GM19328 (cell line): ENCODE measurements around the gene SIVA1.
"Not testable (repeated sequence)": the region's sequence is repeated elsewhere in the genome, so short reads cannot be mapped to it uniquely, and the experiment has no call there.

Experiments
- ATAC-seq: cut with Tn5 transposase; IDR thresholded peaks from one replicate; pipeline ENCODE4 v1.9.1; 2021; ENCODE audit warnings: mild to moderate bottlenecking, moderate library complexity; ENCODE audit not compliant: unreplicated experiment

Gene SIVA1

GRCh38 chr14:104719343-104719742 lies 33.6 kb upstream of the SIVA1 start:
- ATAC-seq, result no peak

DNA sequence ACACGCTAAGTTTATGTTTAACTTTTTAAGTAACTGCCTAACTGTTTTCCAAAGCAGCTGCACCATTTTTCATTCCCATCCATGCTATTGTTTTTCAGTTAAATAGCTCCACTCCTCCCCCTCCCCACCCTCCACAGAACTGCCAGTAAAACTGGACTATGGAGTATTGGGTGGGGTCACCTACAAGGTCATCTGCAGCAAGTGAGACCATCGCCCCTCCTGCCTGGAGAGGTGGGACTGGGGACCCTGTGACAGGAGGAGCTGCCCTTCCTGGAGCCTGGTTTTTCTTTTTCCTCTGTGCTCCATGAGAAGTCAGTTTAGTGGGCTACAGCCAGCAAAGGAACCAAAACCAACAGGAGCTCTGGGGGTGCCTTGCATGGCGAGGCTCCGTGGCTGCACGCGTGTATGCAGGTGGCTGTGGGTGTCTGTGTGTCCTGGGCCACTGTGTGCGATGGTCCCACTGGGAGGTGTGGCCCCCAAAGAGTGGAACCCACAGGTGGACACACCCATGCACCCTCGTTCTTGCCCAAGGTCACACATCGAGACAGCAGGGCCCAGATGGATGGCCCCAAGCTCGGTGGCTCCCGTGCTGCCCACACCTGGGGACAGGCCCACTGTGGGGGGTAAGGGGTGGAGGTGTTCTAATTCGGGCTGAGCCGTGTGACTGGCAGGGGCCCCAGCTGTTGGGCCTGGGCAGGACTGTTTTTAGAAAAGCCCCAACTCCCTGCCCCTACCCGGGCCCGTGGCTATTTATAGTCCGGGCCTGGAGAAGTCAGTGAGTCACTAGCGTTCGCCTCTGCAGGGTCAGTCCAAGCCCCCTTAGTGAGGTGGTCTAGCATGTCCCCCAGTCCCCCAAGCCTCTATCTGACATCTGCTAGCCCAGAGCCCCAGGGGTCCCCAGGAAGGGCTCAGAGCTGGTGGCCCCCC lies 31.2 kb upstream of the SIVA1 start:
- no peak for ATAC-seq

DNA sequence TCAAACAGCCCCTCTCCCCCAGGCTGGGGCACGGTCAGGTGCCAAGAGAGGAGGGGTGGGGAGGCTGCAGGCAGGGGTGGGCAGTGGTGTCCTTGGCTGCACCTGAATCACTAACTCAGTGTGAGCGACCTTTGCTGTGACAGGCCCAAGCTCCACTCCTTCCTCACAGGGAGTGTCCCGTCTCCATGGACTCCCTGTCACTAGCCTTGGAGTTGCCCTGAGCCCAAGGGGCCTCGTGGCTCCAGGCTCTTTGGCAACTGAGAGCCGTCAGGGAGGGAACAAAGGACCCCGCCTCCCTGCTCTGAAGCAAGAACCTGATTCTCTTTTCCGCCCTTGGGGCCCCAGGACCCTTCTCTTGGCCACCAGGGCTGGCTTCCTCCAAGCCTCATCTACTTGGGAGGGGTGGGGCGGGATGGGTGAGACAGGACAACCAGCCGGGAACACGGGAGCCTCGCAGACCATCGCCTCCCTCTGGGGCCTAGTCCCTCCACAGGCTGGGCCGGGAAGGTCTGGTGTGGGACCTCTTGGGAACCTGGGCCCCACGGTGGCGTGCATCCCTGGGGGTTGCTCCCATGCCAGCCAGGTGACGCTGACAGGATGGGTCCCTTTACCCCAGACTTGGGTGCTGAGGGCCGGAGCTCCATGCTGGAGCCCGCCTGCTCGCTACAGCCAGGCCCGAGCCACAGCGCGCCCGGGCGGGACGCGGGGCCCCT lies 29.9 kb upstream of the SIVA1 start:
- no peak for ATAC-seq

- no peak for ATAC-seq
These were observed 29.1 kb upstream of the SIVA1 start, which contains the start of gene ADSS1 for GRCh38 chr14:104723651-104724406. Gene ADSS1, plus strand, starts transcription at chr14:104724229. Its CDS starts 42 bp downstream, at chr14:104724271.

DNA sequence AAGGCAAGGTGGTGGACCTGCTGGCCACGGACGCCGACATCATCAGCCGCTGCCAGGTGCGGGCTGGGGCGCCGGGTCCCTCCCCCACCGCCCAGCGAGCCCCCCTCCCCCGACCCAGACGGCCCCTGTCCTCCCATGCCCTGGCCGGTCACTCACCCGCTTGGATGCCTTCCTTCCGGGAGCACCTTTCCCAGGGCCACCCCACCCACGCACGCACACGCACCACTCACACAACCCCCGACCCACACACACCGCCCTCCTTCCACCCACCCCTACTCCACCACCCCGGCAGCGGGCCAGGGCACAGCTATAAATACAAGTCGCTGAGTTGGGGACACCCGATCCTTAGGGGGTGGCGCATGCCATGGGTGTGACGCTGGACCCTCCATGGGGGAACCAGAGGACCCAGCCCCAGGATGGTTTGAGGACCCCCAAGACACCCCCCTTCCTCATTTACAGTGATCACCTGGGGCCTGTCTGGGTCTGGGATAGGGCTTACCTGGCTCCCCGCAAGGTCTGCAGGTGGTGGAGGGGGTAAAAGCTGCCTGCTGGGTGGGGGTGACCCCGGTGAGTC lies 28.5 kb upstream of the SIVA1 start:
- no peak for ATAC-seq

- ATAC-seq, result no peak
These were observed 27.8 kb upstream of the SIVA1 start for GRCh38 chr14:104724981-104725771.

DNA sequence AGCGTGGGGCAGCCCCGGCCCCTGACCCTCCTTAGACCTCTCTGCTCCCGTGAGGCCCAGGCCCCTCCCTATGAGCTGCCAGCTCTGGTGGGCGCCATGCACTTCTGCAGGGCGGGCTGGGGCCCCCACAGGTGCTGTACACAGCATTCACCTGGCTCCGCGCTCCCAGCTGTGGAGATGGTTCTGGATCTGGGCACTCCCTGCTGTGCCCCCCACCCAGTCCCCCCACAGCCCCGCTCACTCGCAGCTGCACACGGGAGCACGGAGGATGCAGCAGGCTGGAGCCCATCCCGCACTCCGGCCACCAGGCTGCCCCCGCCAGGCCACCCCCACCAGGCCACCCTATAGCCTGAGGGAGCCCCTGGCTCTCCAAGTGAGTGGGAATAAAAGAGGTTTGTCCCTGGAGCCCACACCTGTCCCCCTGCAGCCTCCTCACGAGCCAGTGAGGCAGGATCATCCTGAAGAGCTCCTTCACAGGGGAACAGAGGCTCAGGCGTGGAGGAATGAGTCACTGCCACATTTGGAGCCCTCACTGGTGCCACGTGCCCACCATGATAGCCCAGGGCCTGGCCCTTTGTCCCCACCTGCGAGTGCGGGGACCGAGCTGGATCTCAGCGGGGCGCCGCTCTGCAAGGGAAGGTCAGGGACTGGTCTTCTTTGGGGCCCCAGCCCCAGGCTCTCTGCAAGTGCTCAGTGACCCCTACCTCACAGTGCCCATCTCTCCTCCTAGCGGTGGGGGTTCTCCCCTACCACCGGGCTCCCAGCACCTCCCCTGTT lies 27.0 kb upstream of the SIVA1 start:
- no peak for ATAC-seq

DNA sequence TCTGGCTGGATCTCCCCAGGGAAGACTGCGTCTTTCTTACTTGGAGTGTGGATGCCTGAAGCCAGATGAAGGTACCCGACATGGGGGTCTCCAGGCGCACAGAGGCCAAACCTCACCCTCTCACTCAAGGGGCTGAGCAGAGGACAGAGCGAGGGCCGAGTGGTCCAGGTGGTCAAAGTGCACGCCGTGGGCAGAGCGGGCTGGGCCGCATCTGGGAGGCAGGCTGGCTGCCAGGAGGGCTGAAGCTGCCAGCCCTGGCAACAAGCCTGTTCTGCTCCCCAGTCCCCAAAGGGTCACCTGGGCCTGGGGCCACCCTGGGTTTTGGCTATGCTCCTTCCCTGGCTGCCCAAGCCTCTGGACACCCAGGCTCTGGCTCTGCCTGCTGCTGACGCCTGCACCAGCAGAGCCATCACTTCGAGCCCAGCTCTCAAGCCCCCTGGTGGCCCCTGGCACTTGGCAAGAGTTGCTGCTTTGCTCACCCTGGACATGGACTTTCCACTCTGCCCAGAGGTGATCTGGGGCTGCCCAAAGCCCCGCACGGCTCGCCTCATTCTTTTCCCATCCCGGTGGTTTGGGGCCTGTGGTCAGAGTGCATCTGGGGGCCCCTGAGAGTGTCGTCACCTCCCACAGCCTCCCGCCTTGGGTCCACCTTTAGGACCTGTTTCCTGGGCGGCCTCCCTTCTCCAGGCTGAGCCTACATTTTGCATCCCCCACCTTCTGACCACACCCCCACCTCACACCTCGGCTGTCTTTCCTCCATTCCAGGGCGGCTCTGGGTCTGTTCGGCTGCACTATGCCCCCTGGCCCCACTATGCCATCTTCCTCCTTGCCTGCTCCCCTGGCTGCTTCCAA lies 26.1 kb upstream of the SIVA1 start:
- ATAC-seq, result no peak

DNA sequence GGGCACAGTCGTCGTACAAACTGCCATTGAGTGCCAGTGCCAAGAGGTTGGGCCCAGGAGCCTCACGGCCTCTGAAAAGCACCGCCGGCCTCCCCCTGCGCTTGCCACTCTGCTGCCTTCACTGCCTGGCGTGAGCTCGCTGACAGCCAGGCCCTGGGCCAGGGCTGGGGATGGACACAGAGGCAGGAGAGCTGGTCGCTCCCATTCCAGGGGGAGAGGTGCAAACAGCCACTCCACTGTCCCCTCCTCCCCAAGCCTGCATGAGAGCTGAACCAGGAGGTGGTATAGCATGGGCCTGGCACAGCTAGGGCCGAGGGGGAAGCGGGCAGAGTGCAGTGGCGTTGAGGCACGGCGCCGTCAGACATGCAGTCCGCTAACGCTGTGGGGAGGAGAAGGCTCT lies 24.3 kb upstream of the SIVA1 start:
- no peak for ATAC-seq

DNA sequence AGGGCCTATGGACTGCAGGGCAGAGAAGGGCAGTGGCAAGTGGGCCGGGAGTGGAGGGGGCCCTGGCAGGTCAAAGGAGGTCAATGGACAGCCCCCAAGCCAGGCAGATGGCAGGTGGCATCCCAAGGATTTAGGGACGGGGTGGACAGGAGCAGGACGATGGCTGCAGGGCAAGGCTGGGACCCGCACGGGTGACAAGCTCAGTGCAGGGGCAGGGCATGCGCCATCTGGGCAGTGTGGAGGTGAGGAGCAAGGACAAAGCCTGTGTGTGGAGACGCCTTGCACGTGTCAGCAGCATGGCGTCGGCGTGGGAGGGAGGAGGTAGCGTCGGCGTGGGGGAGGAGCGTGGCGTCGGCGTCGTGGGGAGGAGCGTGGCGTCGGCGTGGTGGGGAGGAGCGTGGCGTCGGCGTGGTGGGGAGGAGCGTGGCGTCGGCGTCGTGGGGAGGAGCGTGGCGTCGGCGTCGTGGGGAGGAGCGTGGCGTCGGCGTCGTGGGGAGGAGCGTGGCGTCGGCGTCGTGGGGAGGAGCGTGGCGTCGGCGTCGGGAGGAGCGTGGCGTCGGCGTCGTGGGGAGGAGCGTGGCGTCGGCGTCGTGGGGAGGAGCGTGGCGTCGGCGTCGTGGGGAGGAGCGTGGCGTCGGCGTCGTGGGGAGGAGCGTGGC lies 23.6 kb upstream of the SIVA1 start:
- ATAC-seq, result not testable (repeated sequence)

DNA sequence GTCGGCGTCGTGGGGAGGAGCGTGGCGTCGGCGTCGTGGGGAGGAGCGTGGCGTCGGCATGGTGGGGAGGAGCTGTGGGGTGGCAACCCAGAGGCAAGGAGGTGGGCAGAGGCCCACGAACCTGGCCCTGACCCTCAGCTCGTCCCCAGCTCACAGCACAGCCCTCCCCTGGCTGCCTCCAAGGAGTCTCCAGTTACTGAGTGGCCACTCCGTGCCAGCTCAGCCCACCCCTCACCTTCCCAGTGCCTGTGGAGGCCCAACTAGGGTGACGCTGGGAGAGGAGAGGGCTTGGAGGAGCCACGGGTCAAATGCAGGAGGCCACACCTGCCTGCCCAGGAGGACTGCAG lies 23.1 kb upstream of the SIVA1 start:
- ATAC-seq, result no peak

GRCh38 chr14:104730487-104730886 lies 22.5 kb upstream of the SIVA1 start:
- no peak for ATAC-seq

- no peak for ATAC-seq
These were observed 21.3 kb upstream of the SIVA1 start for GRCh38 chr14:104731320-104732294.

DNA sequence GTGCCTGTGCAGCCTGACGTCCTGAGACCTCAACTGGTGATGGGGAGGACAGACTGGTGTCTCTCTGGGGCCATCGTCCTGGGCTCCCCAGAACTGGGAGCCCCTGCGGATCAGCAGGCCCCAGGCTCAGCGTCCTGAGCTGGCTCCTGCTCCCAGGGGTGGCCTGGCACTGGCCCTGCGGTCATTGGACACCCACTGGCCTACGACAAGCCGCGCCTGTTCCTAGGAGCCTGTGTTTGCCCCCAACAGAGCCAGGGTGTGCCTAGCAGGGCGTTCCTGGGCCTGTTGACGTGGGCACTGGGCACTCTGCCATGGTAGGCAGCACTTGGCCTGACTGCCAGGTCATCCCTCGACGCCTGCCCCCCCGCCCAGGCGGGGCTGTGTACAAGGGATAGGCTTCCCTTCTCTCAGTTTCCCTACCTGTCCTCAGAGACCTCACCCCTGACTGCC lies 20.6 kb upstream of the SIVA1 start:
- no peak for ATAC-seq

- no peak for ATAC-seq
These were observed 19.8 kb upstream of the SIVA1 start for GRCh38 chr14:104732931-104733681.

- ATAC-seq, result no peak
These were observed 18.8 kb upstream of the SIVA1 start for GRCh38 chr14:104734051-104734587.
